ENCODE results near the gene ABHD6.

GRCh38 chr3:58200846-58201355 lies 36.7 kb upstream of the ABHD6 start:
- TF ChIP-seq YY1 (IDR thresholded peaks at IDR 0.05; ENCODE audit: extremely low read depth, insufficient replicate concordance, low read depth, low read length) (no peak), POLR2AphosphoS5 (IDR thresholded peaks at IDR 0.05; ENCODE audit: low read depth, low read length) (no peak), EZH2 (IDR thresholded peaks at IDR 0.05) (no peak)
